Measurements from ENCODE around the gene LRRC3.
A peak's percentile ranks its signal among the peaks of the same experiment; 100 is the strongest.

Gene LRRC3

GRCh38 chr21:44418876-44419230, 36.5 kb upstream of the LRRC3 start (continued):
- TF ChIP-seq ZBTB10 (tag by site-specific recombination; IDR thresholded peaks at IDR 0.05) (no peak), ZXDB (tag by site-specific recombination; IDR thresholded peaks at IDR 0.05) (no peak), ZNF560 (tag by site-specific recombination; IDR thresholded peaks at IDR 0.05; ENCODE audit: borderline replicate concordance) (no peak), ZNF2 (tag by site-specific recombination; IDR thresholded peaks at IDR 0.05) (no peak), REPIN1 (tag by site-specific recombination; IDR thresholded peaks at IDR 0.05; ENCODE audit: low read depth) (no peak), ZNF530 (tag by site-specific recombination; IDR thresholded peaks at IDR 0.05; ENCODE audit: low read depth) (no peak), ZNF626 (tag by site-specific recombination; IDR thresholded peaks at IDR 0.05) (no peak), ZNF302 (tag by site-specific recombination; IDR thresholded peaks at IDR 0.05; ENCODE audit: low read depth) (no peak), ZNF701 (tag by site-specific recombination; IDR thresholded peaks at IDR 0.05) (no peak), PRDM2 (tag by site-specific recombination; IDR thresholded peaks at IDR 0.05; ENCODE audit: borderline replicate concordance) (no peak), ZNF394 (tag by site-specific recombination; IDR thresholded peaks at IDR 0.05; ENCODE audit: borderline replicate concordance) (no peak), BCL11A (tag by site-specific recombination; IDR thresholded peaks at IDR 0.05; ENCODE audit: low read depth) (no peak)

DNA sequence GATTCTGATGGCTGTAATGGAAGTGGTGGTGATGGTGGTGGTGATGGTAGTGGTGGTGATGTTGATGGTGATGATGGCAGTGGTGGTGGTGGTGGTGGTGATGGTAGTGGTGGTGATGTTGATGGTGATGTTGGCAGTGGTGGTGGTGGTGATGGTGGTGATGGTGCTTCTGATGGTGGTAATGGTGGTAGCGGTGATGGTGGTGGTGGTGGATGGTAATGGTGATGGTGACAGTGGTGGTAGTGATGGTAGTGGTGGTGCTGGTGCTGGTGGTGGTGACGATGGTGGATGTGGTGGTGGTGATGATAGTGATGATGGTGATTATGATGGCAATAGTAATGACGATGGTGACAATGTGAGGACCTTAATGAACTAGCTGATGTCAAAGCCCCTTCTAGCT, 35.6 kb upstream of the LRRC3 start:
- no peak overlapping the region for H3K4me3 ChIP-seq (ENCODE audit: low read depth, low read length)
- H3K4me1 ChIP-seq (ENCODE audit: control insufficient read depth, insufficient read depth, low read length), result no peaks in the 10 kb centered on the region
- ChIA-PET CTCF (no interaction called here), POLR2A (no interaction called here)
- no peak overlapping the region for H3K27ac ChIP-seq (ENCODE audit: extremely low read depth, low read depth, low read length)
- no peaks in the 10 kb centered on the region for H3K36me3 ChIP-seq (ENCODE audit: control insufficient read depth in 2 of 2, insufficient read depth in 1 of 2, low read length in 2 of 2)
- H3K9me3 ChIP-seq (ENCODE audit: control insufficient read depth, insufficient read depth, low read depth, low read length), result no peaks in the 10 kb centered on the region
- TF ChIP-seq ZNF302 (tag by site-specific recombination; IDR thresholded peaks at IDR 0.05; ENCODE audit: low read depth) (no peak), ZNF529 (tag by site-specific recombination; IDR thresholded peaks at IDR 0.05; ENCODE audit: insufficient replicate concordance) (no peak), ZFP3 (tag by site-specific recombination; IDR thresholded peaks at IDR 0.05; ENCODE audit: low read depth) (no peak), ZNF37A (tag by site-specific recombination; IDR thresholded peaks at IDR 0.05) (no peak), TCF7L2 (IDR thresholded peaks at IDR 0.05; ENCODE audit: borderline replicate concordance, low read depth, low read length) (no peak), ZNF670 (tag by site-specific recombination; IDR thresholded peaks at IDR 0.05; ENCODE audit: low read depth) (no peak), ZNF449 (tag by site-specific recombination; IDR thresholded peaks at IDR 0.05) (no peak), ZNF473 (tag by site-specific recombination; IDR thresholded peaks at IDR 0.05) (no peak), ZNF658 (tag by site-specific recombination; IDR thresholded peaks at IDR 0.05) (no peak), ZNF792 (tag by site-specific recombination; IDR thresholded peaks at IDR 0.05) (no peak), ZNF202 (tag by site-specific recombination; IDR thresholded peaks at IDR 0.05; ENCODE audit: borderline replicate concordance) (no peak), WT1 (tag by site-specific recombination; IDR thresholded peaks at IDR 0.05) (no peak), ZNF610 (tag by site-specific recombination; IDR thresholded peaks at IDR 0.05; ENCODE audit: borderline replicate concordance) (no peak), ZNF146 (tag by site-specific recombination; IDR thresholded peaks at IDR 0.05) (no peak), ZNF362 (tag by site-specific recombination; IDR thresholded peaks at IDR 0.05) (no peak), ZNF175 (tag by site-specific recombination; IDR thresholded peaks at IDR 0.05) (0 out of 2 replicates have a peak, but pooled peaks have one; percentile 80), ZNF223 (tag by site-specific recombination; IDR thresholded peaks at IDR 0.05) (no peak)

Measured in HEK293 (cell line).